Stimulated activated CD8-positive, alpha-beta memory T cell treated with anti-CD3 and anti-CD28 coated beads, Interleukin-12 subunit alpha, Interleukin-12 subunit beta, amount 100 ng/mL, for 1 hour (primary cell): ENCODE results near the gene PTPRO.

Experiments
- DNase-seq: peaks from one replicate; pipeline ENCODE4 v3.0.0-alpha.2; 2020; ENCODE audit warnings: low read depth

The PTPRO gene

GRCh38 chr12:15446807-15447206 lies 124.5 kb downstream of the PTPRO start:
- DNase-seq, result no peak

GRCh38 chr12:15453613-15454012 lies 131.3 kb downstream of the PTPRO start:
- no peak for DNase-seq

DNA sequence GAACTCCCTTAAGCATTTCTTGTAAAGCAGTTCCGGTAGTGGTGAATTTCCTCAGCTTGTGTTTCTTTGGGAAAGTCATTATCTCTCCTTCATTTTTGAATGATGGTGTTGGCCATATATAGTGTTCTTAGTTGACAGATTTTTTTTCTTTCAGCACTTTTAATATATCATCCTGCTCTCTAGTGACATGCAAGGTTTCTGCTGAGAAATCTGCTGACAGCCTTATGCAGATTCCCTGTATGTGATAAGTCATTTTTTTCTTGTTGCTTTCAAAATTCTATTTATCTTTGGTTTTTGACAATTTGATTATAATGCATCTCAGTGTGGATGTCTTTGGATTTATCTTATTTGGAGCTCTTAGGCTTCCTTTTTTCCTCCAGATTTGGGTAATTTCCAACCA lies 135.7 kb downstream of the PTPRO start:
- no peak for DNase-seq

DNA sequence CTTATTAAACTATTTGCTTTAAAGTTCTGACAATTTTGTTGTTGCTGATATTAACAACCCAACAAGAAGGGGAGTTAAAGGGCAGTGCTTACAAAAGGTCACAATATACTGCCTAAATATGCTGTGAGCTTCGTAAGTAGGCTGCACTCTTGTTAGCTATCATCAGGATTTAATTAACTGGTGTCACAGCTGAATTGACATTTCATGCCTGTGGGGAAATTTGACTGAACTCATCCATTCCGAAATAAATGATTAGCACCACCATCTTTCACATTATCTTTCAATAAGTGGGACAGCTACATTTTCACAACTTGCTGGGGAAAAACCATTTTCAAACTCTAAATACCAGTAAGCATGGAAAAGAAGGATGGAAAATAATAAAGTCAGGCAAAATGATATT lies 146.6 kb downstream of the PTPRO start:
- no peak for DNase-seq

DNA sequence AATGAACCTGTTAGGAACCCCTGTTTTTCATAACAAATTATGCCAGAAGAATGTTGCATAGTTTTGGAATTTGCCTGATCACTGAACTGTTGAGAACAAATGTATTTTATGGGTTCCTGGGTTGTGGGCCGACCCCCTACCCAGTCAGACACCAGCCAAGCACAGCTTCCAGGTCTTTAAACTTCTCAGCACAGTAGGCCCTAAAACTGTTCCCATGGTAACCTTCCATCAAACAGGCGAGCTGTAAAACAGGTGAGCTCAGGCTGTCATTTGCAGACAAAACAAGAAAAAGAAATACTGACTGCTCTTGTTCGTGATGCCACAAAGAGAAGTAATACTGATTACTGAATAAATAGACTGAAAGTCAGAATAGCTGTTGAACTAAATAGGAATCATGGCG lies 147.0 kb downstream of the PTPRO start:
- no peak for DNase-seq

DNA sequence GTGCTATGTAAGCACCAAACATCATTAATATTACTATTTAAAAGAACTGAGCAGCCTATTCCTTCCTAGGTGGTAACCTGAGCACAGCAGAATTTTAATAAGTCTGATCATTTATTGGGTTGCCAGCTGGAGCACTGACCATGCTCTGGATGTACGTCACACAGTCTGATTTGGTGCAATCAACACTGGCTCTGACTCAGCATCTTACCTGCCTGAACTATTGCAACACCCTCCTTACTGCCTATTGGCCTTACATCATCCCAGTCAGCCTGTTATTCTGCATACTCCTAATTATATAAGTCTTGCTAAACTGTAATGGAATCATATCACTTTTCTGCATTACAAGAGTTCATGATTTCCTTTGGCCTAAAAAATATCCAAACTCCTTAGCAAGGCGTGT lies 149.7 kb downstream of the PTPRO start:
- DNase-seq, result no peak

DNA sequence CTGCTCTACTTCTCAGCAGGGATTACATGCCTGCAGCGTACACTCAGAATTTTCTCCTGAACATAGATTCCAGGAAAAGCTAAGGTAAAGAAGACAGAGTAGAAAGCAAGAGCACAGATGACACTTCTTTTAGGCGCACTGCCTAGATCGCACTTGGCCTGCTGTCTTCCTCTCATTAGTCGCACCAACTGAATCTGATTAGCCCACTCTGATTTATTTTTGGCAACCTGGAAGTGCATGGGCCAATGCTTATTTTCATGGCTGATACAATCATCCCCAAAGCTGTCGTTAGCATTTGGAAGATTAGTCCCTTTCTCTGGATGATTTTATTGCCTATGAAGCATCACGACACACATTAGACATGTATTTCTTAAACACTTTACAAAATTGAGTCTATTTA lies 152.5 kb downstream of the PTPRO start:
- no peak for DNase-seq

GRCh38 chr12:15477761-15478160 lies 155.5 kb downstream of the PTPRO start:
- no peak for DNase-seq

DNA sequence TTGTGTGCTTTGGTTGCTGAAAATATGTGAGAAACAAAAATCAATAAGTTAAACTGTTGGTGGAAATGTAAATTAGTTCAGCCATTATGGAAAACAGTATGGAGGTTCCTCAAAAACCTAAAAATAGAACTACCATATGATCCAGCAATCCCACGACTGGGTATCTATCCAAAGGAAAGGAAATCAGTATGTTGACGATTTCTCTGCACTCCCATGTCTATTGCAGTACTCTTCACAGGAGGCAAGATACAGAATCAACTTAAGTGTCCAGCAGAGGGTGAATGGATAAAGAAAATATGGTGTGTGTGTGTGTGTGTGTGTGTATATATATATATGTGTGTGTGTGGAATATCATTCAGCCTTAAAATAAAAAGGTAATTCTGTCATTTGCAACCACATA lies 159.5 kb downstream of the PTPRO start:
- DNase-seq, result no peak

GRCh38 chr12:15485466-15485865 lies 163.2 kb downstream of the PTPRO start:
- no peak for DNase-seq

DNA sequence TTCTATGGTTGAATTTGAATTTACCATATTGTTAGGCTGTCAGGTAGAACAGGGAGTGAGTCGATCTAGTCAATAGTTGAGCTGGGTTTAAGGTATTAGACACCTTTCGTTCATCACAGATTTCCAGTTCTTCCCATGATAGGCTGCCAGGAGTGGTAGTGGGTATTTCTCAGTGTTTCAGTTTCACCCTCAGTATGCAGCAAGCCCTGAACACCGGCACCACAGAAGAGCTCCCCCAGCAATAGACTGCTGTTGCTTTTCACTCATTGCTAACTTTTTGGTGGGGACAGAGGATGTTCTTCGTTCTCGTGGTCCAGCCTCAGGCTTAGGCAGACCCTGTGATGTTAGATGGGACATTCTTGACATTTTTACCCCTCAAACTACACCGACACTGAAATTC lies 164.6 kb downstream of the PTPRO start:
- no peak for DNase-seq

DNA sequence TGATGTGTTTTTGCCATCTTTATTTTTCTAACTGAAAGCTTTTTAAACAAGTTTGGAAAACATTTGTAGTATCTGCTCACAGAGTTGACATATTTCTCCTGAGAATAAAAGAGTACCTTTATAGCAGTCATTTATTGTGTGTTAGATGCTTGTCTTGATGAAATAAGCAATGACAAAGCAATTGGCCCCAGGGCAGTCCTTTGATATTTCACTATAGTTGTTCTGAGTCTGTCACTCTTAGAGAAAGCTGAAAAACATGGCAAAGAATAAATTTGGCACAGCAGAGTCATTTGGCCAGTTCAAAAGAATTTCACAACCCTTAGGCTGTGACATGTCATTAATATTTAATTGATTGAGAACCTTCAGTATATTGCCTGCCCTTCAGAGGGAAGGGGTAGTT lies 166.2 kb downstream of the PTPRO start:
- DNase-seq, result no peak

DNA sequence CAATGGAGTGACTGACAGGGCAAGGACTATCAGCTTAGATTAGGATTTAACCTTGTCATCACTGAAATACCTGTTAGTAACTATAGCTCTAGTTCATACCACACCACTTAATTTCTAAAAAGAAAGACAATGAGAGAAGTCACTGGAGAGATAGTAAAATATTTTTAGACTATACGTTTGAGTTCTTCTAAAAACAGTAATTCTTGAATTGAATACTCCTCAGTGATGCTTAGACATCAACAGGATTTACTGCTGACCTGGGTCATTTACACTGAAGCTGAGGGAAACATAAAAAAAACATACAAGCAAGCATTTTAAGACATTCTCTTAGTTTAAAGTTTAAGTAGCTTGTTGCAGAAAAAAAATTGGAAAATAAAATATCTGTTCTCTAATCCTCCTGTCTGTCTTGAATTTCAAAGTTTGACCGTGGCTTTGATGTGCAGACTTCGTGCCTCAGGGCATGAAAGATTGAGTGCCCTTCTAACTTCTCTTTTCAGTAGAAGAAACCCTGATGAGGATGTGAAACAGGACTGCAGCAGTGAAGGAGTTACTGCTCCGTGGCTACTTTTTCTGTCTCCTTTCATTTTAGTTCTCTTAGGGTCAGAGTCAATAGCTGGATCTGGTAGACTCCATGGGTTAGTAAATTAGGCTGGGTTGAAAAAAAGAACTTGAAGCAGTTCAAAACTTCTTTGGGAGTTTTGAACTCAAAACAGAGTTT lies 172.2 kb downstream of the PTPRO start:
- no peak for DNase-seq

DNA sequence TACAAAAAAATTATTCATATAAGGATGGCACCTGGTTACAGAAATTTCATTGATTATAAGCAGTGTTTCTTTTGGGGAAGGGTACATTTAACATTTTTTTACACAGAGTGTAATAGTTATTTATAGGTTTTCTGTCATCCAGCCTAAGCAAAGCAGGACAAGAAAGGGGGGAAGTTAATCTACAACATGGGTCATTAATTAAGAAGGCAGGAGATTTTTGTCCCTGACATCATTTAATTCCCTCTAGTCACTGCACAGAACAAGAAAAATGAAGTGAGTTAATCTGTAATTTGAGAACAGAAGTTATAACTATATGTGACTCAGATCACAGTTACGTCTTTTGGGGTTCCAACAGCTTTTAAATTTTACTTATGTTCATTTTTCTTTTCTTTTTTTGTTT lies 173.4 kb downstream of the PTPRO start:
- no peak for DNase-seq

DNA sequence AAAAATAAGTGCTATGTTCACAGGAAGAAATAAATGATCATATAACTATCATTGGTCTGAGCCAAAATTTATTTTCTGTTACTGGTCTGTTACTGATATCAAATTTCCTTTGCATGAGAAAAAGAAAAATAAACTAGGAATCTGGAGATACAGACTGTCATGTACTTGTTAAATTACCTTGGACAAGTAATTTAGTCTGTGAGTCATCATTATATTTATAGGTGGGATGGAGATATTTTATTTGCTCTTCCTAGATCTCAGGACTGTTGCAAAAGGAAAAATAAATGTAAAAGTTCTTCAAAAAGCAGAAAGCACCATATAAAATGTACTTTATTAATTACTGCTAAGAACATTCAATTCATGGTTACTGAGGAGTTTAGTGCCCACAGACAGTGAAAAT lies 174.4 kb downstream of the PTPRO start:
- no peak for DNase-seq

DNA sequence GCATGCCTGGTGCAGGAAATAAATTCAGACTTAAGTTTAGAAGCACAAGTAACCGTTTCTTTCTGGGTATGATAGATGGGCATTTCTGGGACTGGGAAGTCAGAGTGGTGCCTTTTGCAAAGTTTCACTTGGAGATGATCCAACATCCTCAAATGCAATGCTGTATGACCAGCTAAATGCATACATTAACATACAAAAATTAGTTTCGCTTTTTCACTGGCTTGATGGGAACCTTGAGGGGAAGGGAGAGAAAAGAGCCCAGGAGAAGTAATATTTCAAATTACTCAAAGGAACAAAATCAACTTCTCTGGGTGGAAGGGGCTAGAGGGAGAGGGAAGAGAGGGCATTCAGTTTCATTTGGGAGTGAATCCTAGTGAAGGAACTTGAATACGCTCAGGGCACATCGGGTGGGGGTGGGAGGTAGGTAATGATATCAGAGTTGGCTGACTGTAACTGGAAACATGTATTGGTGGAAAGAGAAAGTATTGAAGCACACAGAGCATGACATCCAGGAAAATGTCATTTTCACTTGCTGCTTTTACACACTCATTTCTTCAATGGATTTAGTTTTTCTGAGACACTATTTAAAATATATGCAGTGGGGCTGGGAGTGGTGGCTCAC lies 175.5 kb downstream of the PTPRO start:
- no peak for DNase-seq

DNA sequence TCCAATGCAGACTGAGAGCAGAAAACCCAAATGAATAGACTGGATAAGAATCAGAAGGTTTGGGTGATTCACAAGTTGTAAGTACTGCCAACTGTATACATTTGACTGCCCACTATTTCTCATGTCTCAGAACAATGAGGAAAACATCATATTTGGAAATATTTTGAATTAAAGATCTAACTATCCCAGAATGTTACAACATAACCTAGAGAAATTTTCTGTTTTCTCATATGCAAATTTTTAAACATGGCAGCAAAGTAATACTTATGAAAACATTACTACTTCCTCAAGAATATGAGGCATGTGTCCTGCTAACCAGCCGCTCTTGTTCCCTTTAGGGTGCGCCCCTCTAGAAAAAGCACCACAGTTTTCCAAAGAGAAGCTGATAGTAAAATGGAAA lies 179.9 kb downstream of the PTPRO start:
- DNase-seq, result no peak

DNA sequence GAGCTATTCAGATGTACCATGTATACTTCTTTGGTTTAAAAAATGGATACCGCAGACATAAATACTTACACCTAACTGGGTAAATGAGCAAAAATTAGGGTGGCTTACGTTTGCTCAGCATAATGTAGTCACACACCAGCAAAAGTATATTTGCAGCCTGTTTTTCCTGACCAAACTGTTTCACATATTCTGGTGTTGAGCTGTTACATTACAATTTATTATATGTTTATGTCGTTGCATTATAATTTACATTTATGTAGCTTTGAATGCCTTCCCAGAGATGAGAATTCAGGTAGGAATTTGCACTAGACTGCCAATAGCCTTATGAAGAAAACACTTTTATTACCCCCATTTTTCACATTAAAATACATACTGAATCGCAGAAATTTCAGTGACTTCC lies 183.3 kb downstream of the PTPRO start:
- no peak for DNase-seq

DNA sequence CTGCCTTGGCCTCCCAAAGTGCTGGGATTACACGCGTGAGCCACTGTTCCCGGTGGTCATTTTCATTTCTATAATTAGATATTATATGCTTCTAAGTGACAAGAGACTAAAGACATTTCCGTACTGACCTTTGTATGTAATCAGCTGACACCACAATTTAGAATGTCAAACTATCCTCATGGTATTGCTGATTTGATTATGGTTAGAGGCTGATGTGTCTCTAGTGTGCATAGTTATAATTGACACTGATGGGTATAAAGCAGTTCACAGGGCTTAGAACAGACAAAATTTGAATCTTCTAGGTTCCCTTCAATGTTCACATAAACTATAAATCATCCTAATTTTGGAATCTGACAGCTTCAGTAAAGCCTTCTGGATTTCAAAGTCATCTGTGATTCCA lies 192.7 kb downstream of the PTPRO start:
- no peak for DNase-seq

DNA sequence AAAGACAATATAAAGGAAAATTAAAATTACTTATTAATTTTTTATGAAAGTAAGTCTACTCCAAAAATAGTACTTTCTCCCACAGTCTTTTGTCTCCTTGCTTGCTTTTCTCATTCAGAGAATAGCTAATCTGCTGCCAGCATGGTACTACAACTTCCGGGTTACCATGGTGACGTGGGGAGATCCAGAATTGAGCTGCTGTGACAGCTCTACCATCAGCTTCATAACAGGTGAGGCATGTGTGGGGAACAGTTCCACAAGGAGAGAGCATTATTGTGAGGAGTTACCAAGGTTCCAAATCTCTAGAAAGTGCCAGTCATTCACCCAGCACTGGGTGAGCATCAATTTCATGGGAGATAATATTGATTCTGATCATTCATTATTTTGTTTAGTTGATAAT lies 197.8 kb downstream of the PTPRO start:
- DNase-seq, result no peak

DNA sequence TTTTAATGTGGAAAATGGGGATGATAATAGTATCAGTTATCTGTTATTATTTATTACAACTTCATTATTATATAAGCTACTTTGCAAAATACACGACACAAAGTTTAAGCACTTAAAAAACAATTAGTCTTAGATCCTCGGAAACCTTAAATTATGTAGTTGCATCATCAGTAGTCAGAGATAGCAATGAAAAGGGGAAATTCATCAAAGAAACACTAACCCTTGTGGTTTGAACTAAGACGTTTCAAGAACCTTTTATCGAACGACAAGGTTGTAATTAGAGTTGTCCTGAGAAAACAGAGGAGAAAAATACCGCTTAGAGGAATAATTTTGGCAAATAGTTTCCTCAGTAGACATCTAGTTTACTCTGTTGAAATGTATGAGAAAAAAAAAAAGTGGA lies 198.5 kb downstream of the PTPRO start:
- no peak for DNase-seq

- DNase-seq, result no peak
These were observed 200.4 kb downstream of the PTPRO start for GRCh38 chr12:15522574-15523187.

GRCh38 chr12:15525441-15525840 lies 203.1 kb downstream of the PTPRO start:
- DNase-seq, result no peak

GRCh38 chr12:15526033-15526432 lies 203.7 kb downstream of the PTPRO start:
- DNase-seq, result no peak
